Measurements from ENCODE around the gene VSTM4. TPM values are rescaled to one million over a fixed set of nuclear protein-coding genes. Genes with fewer than 3 reads are reported as not detected.

Gene VSTM4
- total and polyA plus RNA-seq, 4 donors, result 1.0 to 3.1 (median 2.0) TPM

- TF ChIP-seq CTCF (IDR thresholded peaks at IDR 0.05; ENCODE audit: low read depth, low read length, missing input control), result no peak
- TF ChIP-seq SP1 (IDR thresholded peaks at IDR 0.05), result no peak
- no peak for TF ChIP-seq HNF4A (conservative IDR thresholded peaks at IDR 0.05)
Measured at GRCh38 chr10:49141541-49142332, 26.4 kb upstream of the VSTM4 start (continued).

DNA sequence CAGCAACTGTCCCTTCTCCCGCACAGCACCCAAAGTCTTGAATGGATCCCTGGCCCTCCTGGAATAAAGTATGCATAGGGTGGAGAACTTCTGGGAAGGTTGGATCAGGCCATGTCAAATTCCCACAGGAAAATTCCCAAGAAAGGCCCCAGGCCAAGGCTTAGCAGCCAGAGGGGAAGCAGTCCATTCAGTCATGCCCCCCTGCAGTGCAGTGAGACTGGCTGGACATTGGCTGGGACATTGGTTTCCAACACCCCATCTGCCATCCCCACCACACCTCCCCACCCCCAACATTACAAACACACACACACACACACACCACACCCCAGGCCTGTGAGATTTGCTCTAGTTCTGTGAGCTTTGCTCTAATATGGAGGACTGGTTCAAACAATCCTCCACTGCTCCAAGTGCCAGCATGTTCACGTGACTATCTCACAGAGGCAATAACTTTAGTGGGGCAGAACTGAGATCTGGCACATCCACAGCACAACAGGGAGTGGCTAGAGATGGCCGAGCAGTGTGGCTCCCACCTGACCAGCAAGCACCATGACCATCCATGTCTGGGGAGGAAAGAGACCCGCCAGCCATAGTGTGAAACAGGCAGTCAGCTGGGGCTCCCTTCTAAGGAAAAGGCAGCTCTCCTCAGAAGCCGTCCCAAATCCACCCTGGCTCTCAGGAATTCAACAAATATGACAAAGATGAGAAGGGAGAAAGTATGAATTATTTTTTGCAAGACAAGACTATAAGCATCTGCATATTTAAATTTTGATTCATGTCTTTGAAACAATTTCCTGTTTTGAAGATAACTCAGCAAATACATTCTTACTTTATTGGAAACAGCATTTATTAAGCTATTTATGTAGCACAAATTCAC lies 25.2 kb upstream of the VSTM4 start:
- Histone ChIP-seq H3K4me3 (ENCODE audit: low read depth in 1 of 3, low read length in 3 of 3) (no peak overlapping the region), H3K9ac (ENCODE audit: low read depth in 1 of 2, low read length in 2 of 2) (no peak overlapping the region), H3K27me3 (ENCODE audit: control insufficient read depth in 4 of 4, insufficient read depth in 4 of 4, low read length in 3 of 4) (peaks cover 0 to under 1% (median 0%) of the 10 kb centered on the region in 4 donors), H3K9me3 (ENCODE audit: control insufficient read depth in 4 of 4, low read length in 3 of 4) (no peaks in the 10 kb centered on the region), H3K4me1 (ENCODE audit: control insufficient read depth in 4 of 4, insufficient read depth in 4 of 4, low read length in 3 of 4) (no peaks in the 10 kb centered on the region), H3K27ac (ENCODE audit: low read depth in 1 of 2, low read length in 2 of 2) (no peak overlapping the region), H3K36me3 (ENCODE audit: control insufficient read depth in 4 of 4, insufficient read depth in 3 of 4, low read depth in 1 of 4, low read length in 3 of 4) (no peaks in the 10 kb centered on the region)
- no peak for TF ChIP-seq HNF4G (IDR thresholded peaks at IDR 0.05)
- TF ChIP-seq HNF4A (conservative IDR thresholded peaks at IDR 0.05), result no peak
- no peak for TF ChIP-seq TAF1 (conservative IDR thresholded peaks at IDR 0.05)
- TF ChIP-seq CTCF (IDR thresholded peaks at IDR 0.05; ENCODE audit: low read depth, low read length, missing input control), result no peak
- no peak for TF ChIP-seq YY1 (IDR thresholded peaks at IDR 0.05)
- TF ChIP-seq NR2F2 (IDR thresholded peaks at IDR 0.05), result no peak
- TF ChIP-seq JUND (IDR thresholded peaks at IDR 0.05), result no peak
- no peak for TF ChIP-seq FOXA2 (IDR thresholded peaks at IDR 0.05)
- no peak for DNase-seq (ENCODE audit: low spot score)
- 82% methylated on average over 5 of the region's 5 CpGs for WGBS

DNA sequence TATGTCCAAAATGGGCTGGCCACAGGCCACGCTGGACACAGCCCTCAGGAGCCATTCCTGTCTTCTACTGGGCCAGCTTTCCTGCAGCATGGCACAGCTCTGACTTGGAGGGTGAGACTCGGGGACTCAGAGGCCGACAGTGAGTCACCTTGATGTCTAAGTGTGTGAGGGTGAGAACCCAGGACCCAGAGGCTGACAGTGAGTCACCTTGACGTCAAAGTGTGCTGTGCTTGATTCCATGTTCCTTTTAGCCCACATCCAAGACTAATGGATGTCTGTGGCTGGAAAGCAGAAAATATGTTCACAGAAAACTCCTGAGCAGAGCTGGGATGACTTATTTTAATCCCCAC lies 24.5 kb upstream of the VSTM4 start:
- H3K4me3 ChIP-seq (ENCODE audit: low read depth in 1 of 3, low read length in 3 of 3), result no peak overlapping the region
- no peak overlapping the region for H3K27ac ChIP-seq (ENCODE audit: low read depth in 1 of 2, low read length in 2 of 2)
- no peak overlapping the region for H3K9ac ChIP-seq (ENCODE audit: low read depth in 1 of 2, low read length in 2 of 2)
- H3K4me1 ChIP-seq (ENCODE audit: control insufficient read depth in 4 of 4, insufficient read depth in 4 of 4, low read length in 3 of 4), result no peaks in the 10 kb centered on the region
- H3K9me3 ChIP-seq (ENCODE audit: control insufficient read depth in 4 of 4, low read length in 3 of 4), result no peaks in the 10 kb centered on the region
- no peak for DNase-seq (ENCODE audit: low spot score)
- no peak for TF ChIP-seq TAF1 (conservative IDR thresholded peaks at IDR 0.05)
- no peak for TF ChIP-seq EGR1 (IDR thresholded peaks at IDR 0.05; ENCODE audit: low read depth in 2 of 2)
- no peak for TF ChIP-seq JUND (IDR thresholded peaks at IDR 0.05)
- no peak for TF ChIP-seq HNF4A (conservative IDR thresholded peaks at IDR 0.05)
- no peak for TF ChIP-seq SP1 (IDR thresholded peaks at IDR 0.05)
- TF ChIP-seq YY1 (IDR thresholded peaks at IDR 0.05), result no peak
- no peak for TF ChIP-seq NR2F2 (IDR thresholded peaks at IDR 0.05)
- H3K36me3 ChIP-seq (ENCODE audit: control insufficient read depth in 4 of 4, insufficient read depth in 3 of 4, low read depth in 1 of 4, low read length in 3 of 4), result no peaks in the 10 kb centered on the region
- peaks cover 0 to 3% (median 0%) of the 10 kb centered on the region in 4 donors for H3K27me3 ChIP-seq (ENCODE audit: control insufficient read depth in 4 of 4, insufficient read depth in 4 of 4, low read length in 3 of 4)
- WGBS, result 89% methylated on average over 4 of the region's 4 CpGs

Measured in liver (tissue), 9 donors.